ENCODE measurements around the gene SHE.

SHE gene

GRCh38 chr1:154446789-154447188 is 55.4 kb downstream of the SHE start:
- no peak for DNase-seq (ENCODE audit: low read depth)

DNA sequence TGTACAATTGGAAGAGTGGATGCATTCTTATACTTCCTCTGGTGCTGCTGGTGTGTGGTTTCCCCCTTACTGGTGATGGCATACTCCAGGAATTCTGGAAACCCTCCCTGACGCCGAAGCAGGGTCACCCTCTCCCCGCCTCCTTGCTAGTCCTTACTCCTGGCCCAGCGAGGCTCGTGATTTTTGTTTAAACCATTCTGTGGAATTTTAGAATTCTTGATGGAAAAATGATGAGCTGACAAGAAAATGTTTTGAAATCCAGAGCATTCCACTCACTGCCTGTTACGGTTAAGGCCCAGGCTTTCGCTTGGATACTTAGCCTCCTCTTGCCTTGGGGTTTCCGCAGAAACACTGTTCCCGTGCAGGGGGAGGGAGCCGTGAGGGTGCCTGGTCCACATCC is 55.9 kb downstream of the SHE start:
- DNase-seq (ENCODE audit: low read depth), result peak; percentile 93

DNA sequence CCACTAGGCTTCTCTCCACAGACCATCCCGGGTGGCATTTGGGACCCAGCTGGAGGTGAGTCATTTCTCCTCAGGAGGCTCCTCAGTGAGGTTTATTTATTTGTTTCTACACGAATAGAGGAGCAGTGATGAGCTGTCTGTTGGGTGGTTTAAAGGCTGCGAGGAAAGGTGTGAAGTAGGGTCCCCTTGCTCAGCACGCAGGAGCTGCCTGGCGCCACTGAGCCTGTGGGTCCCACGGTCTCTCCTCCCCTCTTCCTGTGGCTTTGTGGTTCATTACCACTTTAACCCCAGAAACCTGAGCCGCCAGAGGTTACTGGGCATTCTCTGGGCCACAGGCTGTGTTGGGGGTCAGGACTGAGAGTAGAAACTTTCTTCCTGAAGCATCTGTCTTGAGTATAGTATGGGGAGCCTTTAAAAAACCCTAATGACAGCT is 57.2 kb downstream of the SHE start:
- DNase-seq (ENCODE audit: low read depth), result peak; percentile 48

DNA sequence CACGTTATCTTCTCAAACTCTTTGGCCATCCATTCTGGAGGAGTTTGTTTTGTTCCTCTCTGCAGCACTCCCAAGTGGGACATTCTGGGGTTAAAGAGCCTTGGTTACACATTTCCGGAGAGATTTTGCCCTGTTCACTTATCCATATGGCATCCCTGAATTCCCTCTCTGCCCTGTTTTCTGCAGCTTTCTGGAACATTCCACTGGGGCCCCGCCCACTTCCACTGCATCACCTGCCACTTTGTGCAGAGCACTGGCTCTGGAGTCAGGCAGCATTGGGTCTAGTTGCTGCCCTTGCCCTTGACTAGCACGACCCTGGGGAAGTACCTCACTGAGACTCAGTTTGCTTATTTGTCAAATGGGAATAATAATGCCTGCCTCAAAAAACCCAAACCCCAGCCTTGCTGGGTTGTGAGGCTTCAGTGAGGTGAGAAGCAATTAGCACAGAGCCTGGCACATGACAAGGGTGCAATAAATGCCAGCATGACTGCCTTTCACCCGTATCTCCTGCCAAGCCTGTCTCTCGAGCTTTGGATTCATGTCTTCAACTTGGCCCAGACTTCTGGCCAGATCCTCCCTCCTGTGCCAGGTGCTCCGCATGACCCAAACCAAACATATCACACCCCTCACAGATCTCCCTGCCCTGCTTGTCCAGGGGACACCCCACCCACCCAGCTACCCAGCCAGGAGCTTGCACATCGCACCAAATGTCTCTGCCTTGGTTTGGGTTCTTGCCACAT is 58.8 kb downstream of the SHE start:
- no peak for DNase-seq (ENCODE audit: low read depth)

GRCh38 chr1:154442006-154442740 is 60.0 kb downstream of the SHE start:
- peak; percentile 82 for DNase-seq (ENCODE audit: low read depth)

- DNase-seq (ENCODE audit: low read depth), result no peak
Measured at GRCh38 chr1:154441241-154441888, 60.8 kb downstream of the SHE start.

GRCh38 chr1:154440036-154440804 is 62.0 kb downstream of the SHE start:
- no peak for DNase-seq (ENCODE audit: low read depth)

DNA sequence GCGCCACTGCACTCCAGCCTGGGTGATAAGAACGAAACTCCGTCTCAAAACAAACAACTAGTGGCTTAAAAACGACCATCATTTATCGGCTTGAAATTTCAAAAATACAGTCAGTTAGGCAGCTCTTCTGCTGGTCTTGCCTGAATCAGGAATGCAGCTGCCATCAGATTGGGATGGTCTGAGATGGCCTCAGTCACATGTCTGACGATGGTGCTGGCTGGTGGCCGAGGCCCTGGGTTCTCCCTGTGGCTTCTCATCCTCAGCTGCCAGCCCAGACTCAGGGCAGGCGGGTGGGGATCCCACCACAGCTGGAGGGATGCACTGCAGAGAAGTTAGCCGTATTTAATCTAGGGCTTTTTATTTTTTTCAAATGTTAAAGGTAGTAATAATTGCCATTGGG is 65.8 kb downstream of the SHE start:
- DNase-seq (ENCODE audit: low read depth), result no peak

DNA sequence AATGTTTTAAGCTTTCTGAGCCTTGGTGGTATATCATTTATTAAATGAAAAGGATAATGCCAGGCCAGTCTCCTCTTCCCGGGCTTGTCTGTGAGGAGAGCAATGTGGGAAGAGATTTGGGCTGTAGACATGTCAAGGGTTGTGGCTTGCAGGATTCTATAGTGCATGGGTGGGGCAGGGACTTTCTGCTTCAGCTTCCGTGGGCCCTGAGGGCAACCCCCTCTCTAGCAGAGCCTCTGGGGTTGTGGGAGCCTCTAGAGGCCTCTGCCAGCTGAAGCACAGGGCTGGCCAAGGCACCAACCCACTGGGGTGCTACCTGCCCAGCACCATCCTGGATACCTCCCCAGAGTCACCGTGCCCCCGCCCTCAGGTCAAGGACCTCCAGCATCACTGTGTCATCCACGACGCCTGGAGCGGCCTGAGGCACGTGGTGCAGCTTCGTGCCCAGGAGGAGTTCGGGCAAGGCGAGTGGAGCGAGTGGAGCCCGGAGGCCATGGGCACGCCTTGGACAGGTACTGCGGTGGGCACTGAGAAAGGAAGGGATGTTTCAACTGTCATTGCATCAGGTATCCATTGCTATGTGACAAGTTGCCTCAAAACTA is 66.5 kb downstream of the SHE start:
- no peak for DNase-seq (ENCODE audit: low read depth)

DNA sequence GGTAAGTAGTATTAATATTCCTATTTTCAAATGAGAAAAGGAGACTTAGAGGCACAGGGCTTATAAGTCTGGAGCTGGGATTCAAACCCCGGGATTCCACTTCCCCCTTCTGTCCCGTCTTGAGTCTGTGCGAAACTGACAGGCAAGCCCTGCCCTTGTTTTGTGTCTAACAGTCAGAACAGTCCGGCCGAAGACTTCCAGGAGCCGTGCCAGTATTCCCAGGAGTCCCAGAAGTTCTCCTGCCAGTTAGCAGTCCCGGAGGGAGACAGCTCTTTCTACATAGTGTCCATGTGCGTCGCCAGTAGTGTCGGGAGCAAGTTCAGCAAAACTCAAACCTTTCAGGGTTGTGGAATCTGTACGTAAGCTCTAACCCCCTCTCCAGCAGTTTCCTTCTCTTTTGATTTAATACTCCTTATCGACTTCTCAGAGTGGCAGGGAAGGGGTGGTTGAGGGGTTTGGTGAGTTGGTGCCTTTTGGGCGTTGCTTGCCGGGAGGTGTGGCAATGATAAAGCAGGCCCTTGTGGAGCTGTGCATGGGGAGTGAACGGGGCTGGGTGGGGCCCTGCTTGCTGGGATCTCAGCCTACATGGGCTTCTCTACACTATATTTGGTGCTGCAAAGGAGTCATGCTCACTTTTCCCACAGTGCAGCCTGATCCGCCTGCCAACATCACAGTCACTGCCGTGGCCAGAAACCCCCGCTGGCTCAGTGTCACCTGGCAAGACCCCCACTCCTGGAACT is 67.7 kb downstream of the SHE start:
- peak; percentile 33 for DNase-seq (ENCODE audit: low read depth)

DNA sequence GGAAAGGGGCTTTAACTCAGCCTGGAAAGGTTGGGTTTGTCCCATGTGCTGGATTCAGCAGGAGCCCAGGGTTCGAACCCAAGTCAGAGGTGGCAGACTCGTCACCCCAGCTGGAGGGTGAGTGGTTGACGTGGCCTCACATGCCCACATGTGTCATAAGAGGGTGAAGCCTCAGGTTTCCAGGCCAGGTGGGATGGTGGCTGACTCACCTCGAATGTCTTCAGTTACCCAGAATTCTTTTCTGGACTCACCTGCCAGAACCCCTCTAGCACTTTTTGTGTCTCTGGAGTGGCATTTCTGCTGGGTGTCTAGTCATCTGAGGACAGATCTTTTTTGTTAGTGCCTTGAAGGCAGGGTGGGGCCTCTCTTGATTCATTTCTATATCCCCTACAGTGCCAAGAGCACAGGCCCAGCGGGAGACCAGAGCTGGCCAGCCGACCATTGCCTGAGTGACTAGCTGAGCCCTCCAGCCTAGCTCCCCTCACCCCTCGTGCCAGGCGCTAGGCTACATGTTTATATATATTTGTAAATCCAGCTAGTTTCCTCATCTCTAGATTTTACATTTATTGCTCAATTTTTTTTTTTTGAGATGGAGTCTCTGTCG is 68.9 kb downstream of the SHE start:
- no peak for DNase-seq (ENCODE audit: low read depth)

- DNase-seq (ENCODE audit: low read depth), result peak; percentile 99
Measured at GRCh38 chr1:154431586-154432373, 70.4 kb downstream of the SHE start.

DNA sequence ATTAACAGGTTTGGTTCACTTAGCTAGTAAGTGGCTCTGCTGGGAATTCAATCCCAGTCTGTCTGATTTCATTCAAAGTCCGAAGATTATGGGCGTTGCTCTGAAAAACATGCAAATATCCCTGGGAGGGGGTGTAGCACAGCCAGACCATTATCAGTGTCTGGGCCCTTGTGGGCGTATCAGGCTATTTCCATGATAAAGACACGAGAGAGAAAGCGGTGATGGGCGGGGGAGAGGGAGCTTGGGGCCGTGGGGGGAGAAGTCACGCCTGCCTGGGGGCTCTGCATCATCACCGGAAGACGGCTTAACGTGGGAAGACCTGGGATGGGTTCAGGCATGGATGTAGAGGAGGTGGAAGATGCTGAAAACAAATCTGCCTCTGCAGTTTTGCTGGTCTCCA is 71.3 kb downstream of the SHE start:
- DNase-seq (ENCODE audit: low read depth), result no peak

DNA sequence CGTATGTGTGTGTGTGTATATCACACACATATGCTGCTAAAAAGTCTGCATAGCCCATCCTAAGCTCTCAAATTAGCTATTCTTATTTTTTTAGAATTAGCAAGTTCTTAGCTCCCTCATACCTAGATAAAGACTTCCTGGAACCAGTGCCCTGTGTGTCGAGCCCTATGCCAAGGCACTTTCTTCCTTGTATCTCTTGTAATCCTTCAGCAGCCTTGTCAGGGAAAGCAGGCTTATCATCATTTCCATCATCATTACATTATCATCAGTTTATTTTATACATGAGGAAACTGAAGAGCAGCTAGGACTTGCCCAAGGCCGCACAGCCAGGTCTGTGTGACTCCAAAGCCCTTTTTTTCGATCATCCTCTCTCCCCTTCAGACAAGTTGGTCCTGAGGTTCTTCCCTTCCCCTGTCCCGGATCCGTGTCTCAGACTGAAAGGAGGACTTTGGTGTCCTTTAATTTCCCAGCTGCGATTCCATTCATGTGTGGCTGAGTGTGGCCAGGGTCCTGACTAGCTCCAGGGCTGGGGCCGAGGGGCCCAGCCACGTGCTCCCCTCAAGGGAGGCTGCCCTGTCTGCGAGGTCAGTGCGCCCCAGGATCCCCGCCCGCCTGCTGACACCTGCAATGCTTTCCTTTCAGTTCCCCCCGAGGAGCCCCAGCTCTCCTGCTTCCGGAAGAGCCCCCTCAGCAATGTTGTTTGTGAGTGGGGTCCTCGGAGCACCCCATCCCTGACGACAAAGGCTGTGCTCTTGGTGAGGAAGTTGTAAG is 72.2 kb downstream of the SHE start:
- no peak for DNase-seq (ENCODE audit: low read depth)

All from amniotic epithelial cell (primary cell).